DMS53 treated with DMSO at 0.1 percent for 48 hours (cell line): Measurements from ENCODE around the gene GALNTL6.

Source experiments
- DNase-seq: peaks from one replicate; lab custom pipeline; 2025; ENCODE audit not compliant: unreplicated experiment; lab: John Stamatoyannopoulos, UW

GALNTL6 gene

GRCh38 chr4:172651961-172652360, 838.8 kb downstream of the GALNTL6 start:
- DNase-seq = no peak

GRCh38 chr4:172652369-172652768, 839.2 kb downstream of the GALNTL6 start:
- DNase-seq = no peak

GRCh38 chr4:172653676-172654075, 840.5 kb downstream of the GALNTL6 start:
- no peak for DNase-seq

DNA sequence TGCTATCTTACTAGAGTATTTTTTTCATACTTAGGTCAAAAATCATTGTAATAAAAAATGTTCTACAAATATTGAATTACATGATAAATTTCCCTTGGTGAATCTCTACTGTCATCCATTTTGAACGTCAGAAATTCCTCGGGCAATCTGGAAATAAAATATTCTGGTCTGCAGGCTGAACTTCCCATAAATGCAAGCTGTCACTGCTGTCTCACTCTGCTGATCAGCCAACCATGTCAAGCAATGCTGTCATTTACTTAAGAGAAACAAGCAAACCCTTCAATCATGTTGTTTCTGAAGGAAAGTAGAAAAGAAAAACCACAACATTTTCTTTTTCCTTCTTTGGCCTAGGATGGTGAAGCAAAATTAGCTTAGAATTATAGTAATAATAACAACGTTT, 841.3 kb downstream of the GALNTL6 start:
- DNase-seq = peak; percentile 7

GRCh38 chr4:172656055-172656454, 842.9 kb downstream of the GALNTL6 start:
- DNase-seq = no peak

DNA sequence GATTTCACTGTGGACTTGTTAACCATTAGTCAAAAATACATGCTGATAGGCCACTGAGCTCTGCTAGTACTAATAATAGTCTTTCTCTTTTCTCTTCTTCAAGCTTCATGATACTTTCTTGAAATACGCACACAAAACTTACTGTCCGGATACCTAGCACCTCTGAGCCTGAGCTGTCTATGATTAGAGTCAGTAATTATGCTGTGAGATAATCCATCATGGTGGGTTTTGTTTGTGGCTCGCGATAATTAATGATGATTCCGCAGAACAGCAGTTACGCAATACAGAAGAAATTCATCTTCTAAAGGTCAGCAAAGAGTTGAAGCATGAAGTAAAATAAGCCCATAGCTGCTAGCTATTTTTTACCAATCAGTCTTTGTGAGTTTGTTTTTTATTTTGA, 843.9 kb downstream of the GALNTL6 start:
- DNase-seq = no peak

GRCh38 chr4:172660251-172660650, 847.0 kb downstream of the GALNTL6 start:
- no peak for DNase-seq

DNA sequence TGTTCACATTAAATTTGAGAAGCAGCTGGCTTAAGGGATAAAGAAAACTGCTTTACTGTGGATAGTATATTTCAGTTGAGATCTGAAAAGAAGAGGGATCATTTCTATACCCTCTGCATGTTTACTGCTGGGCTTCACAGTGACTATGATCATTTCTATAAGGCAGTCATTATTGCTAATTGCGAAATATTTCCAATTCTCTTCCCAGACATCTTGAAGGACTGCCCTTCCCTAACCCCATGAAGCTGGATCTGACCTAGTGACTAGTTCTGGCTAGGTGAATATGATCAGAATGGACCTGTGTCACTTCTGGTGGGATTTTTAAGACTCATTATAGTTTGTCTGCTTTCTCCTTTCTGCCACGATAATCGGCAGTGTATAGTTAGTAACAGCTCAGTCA, 848.9 kb downstream of the GALNTL6 start:
- DNase-seq = no peak

DNA sequence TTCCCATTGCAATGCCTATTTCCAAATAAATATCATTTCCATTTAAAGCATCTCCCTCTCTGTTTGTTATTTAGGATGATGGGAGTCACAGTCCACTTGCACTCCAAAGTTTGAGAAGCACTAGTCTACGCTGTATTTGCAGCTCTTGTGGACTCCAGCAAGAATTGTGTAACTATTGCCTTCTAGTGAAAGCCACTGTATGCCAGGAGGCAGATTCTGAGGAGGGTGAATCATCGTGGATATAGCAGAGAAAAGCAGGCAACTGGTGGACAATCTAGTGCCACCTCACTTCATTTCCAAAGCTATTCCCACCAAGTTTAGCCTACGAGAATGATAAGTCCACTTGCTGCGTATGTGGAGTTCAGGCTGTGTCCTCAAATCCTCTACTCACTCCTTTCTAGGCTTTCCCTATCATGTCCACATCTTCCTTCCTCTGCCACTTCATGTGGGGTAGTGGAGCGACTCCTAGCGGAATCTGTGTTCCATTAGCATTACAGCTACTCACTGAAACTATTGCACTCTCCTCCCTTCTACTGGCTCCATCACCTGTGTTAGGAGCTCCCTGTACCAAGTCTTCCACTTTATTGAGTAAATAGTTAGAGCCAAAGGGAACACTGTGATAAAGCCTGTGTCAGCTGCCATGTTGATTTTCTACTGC, 853.6 kb downstream of the GALNTL6 start:
- DNase-seq = no peak

- no peak for DNase-seq
Measured at GRCh38 chr4:172674811-172675210, 861.6 kb downstream of the GALNTL6 start.

DNA sequence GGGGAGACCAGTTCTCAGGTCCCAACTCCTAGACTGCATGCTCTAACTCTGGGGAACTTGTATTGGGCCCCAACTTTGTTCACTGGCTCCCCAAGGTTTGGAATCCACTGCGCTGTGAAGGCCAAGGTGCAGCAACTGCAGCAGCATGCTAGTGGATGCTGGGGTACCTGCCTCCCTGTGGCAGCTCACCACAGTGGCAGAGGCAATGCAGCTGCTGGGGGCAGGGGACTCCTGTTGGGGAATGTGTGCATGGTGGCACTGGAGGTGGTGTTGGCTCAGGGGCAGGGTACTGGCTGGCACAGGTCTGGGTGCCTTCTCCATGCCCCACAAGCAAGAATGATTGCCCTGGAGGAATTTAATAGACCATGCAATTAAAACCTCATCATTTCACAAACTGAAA, 862.0 kb downstream of the GALNTL6 start:
- no peak for DNase-seq

DNA sequence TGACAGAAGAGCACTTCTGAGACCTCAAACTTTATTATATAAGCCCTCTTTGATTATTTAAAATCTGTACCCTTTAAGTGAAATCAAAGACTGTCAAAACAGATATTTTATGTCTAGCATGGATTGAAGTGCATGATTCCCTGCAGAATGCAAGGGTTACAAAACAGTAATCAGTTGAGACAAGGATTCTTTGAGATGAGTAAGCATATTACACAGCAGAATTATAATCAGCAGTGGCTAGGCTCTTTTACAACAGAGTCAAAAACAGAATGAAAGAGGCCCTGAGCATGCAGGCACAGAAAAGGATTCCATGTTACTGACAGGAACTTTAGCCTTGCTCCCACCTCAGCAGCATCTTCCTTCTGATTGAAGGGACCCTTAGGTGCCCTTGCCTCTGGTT, 867.5 kb downstream of the GALNTL6 start:
- DNase-seq = no peak

- DNase-seq = no peak
Measured at GRCh38 chr4:172683021-172683420, 869.8 kb downstream of the GALNTL6 start.

GRCh38 chr4:172686021-172686420, 872.8 kb downstream of the GALNTL6 start:
- DNase-seq = no peak

- DNase-seq = no peak
Measured at GRCh38 chr4:172688534-172688933, 875.3 kb downstream of the GALNTL6 start.

DNA sequence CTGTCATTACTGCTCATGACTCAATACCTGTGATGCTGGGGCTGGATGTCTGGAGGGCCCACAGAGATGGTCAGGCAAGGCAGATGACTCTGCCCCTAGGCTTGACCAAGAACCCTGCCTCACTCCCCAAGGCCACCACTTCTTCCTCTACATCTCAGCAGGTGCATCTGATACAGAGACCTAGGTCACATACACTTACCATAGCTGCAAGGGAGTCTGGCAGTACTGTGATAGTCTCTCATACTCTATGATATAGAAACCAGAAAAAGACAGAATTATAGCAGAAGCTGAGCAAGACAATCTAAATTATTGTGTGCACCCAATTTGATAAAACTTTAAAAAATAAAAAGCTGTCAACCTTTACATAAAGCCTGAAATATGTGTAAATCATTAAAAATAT, 878.3 kb downstream of the GALNTL6 start:
- DNase-seq = no peak

GRCh38 chr4:172692701-172693100, 879.5 kb downstream of the GALNTL6 start:
- no peak for DNase-seq

DNA sequence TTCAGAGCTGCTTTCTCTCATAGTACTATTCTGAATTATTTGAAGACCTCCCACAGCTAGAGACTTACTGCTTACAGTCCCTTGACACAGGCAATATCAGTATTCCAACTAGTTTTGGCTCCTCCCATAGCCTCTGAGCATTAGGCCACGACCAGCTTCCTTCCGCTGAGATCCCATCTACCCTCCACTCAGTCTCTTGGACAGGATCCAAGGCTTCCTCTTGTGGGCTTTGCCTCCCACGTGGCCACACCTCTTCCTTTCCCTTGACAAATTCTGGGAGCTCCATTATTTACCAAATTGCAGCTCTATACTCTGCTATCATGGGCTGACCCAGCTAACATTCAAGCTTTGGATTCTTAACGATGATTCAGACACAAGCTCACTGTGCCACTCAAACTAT, 885.1 kb downstream of the GALNTL6 start:
- DNase-seq = no peak

DNA sequence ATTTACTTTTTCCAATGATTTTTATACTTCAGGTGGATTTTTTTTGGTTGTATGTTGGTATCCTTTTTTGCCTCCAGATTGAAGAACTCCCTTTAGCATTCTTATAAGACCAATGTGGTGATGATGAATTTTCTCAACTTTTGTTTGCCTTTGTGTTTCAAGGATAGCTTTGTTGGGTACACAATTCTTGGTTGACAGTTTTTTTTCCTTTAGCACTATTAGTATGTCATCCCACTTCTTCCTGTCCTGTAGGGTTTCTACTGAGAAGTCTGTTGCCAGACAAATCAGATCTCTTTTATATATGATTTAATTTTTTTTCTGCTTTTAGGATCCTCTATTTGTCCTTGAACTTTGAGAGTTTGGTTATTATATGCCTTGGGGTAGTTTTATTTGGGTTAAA, 892.4 kb downstream of the GALNTL6 start:
- no peak for DNase-seq

DNA sequence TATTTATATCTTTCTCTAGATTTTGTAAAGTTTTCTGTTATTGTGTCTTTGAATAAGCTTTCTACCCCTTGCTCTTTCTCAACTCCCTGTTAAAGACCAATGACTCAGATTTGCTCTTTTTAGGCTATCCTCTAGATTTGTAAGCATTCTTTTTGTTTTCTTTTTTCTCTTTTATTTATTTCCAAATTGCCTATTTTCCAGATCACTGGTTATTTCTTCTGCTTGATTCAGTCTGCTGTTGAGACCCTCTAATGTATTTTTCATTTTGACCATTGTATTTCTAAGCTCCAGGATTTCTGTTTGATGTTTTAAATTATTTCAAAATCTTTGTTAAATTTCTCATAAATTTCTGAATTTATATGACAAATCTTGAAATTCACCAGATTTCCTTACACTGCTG, 892.8 kb downstream of the GALNTL6 start:
- no peak for DNase-seq

GRCh38 chr4:172707622-172708021, 894.4 kb downstream of the GALNTL6 start:
- DNase-seq = peak; percentile 29

- DNase-seq = peak; percentile 14
Measured at GRCh38 chr4:172708184-172708583, 895.0 kb downstream of the GALNTL6 start.

- peak; percentile 44 for DNase-seq
Measured at GRCh38 chr4:172709376-172709775, 896.2 kb downstream of the GALNTL6 start.
